Esophagus muscularis mucosa (tissue), 4 donors: ENCODE results near the gene RASGRF2. TPM values are rescaled to one million over a fixed set of nuclear protein-coding genes. Genes with fewer than 3 reads are reported as not detected.

ENCODE experiments used
- DNase-seq: peaks from one replicate; pipeline ENCODE4 v3.0.0-alpha.2; 2017; ENCODE audit errors: extremely low spot score
- H3K27ac ChIP-seq, 4 donors: fragments of 200-600 bp; sonication (generic); replicated peaks in 1 of 4; 1 replicate in 3 of 4; 2 replicates in 1 of 4; pipeline ENCODE4 v1.5.1; 2016 to 2019; ENCODE audit warnings: mild to moderate bottlenecking in 1 of 4
- H3K27me3 ChIP-seq, 4 donors: fragments of 200-600 bp; sonication (generic); one replicate each; pipeline versions ENCODE4 v1.5.1 to v1.6.0; 2016 to 2019
- H3K36me3 ChIP-seq, 4 donors: fragments of 200-600 bp; sonication (generic); one replicate each; pipeline ENCODE4 v1.5.1; 2016 to 2019
- H3K4me1 ChIP-seq, 4 donors: fragments of 200-600 bp; sonication (generic); one replicate each; pipeline ENCODE4 v1.5.1; 2016 to 2019
- H3K4me3 ChIP-seq, 4 donors: fragments of 200-600 bp; sonication (generic); 1 replicate in 2 of 4; 2 replicates in 2 of 4; pipeline ENCODE4 v1.5.1; 2016 to 2019; ENCODE audit warnings: mild to moderate bottlenecking in 4 of 4, moderate library complexity in 1 of 4
- H3K9me3 ChIP-seq, 4 donors: fragments of 200-600 bp; sonication (generic); 1 replicate in 3 of 4; 2 replicates in 1 of 4; pipeline ENCODE4 v1.5.1; 2016 to 2019
- CTCF ChIP-seq, 3 experiments: fragments of 200-600 bp in 2 of 3; fragments of 450-650 bp in 1 of 3; sonication (generic) in 2 of 3; IDR thresholded peaks; one replicate each; pipeline ENCODE4 v1.5.1; 2017 to 2019; ENCODE audit warnings: antibody characterized with exemption in 3 of 3, mild to moderate bottlenecking in 2 of 3, moderate library complexity in 1 of 3
- EP300 ChIP-seq: sonication (generic); formaldehyde crosslinking; IDR thresholded peaks from one replicate; pipeline ENCODE4 v1.6.1; 2017; ENCODE audit warnings: antibody characterized with exemption
- POLR2A ChIP-seq: fragments of 450-650 bp; IDR thresholded peaks from one replicate; pipeline ENCODE4 v1.6.1; 2017; ENCODE audit warnings: antibody characterized with exemption, moderate library complexity, mild to moderate bottlenecking, low read depth
- POLR2AphosphoS5 ChIP-seq, 2 donors: sonication (generic); formaldehyde crosslinking; IDR thresholded peaks; one replicate each; pipeline ENCODE4 v1.6.1; 2017; ENCODE audit warnings: antibody characterized with exemption in 2 of 2
- WGBS: methylation state at CpG from one replicate; pipeline ENCODE4 v1.1.5; 2018; 5-methylcytosine and 5-hydroxymethylcytosine counted together
- intact Hi-C: fragments of 100-400 bp; cut with DNase I; formaldehyde crosslinking; loops from one replicate; pipeline ENCODE4 v1.15.1; 2023
- total RNA-seq, 4 donors: library from RNA; depleted of rRNA; stranded (reverse); fragments of >200 nt; gene quantifications; one replicate each; pipeline versions ENCODE4 v1.1.0 to v1.2.1, GENCODE V29; 2016

Gene RASGRF2
- total RNA-seq, 4 donors from 2014 or later, result 4.2 to 7.6 (median 5.9) TPM

GRCh38 chr5:81187885-81188284, 227.7 kb downstream of the RASGRF2 start:
- 27% methylated on average over 6 of the region's 6 CpGs for WGBS
- H3K4me3 ChIP-seq, result no peak overlapping the region
- intact Hi-C loops, result no loop called here
- H3K27ac ChIP-seq, result no peak overlapping the region
- H3K4me1 ChIP-seq, result no peaks in the 10 kb centered on the region
- no peak for DNase-seq
- no peaks in the 10 kb centered on the region for H3K9me3 ChIP-seq
- TF ChIP-seq CTCF (IDR thresholded peaks at IDR 0.05) (no peak), POLR2AphosphoS5 (IDR thresholded peaks at IDR 0.05) (no peak), EP300 (no peak), POLR2A (no peak)
- peaks cover 0 to 9% (median 0%) of the 10 kb centered on the region in 4 donors for H3K27me3 ChIP-seq
- H3K36me3 ChIP-seq, result no peaks in the 10 kb centered on the region

- no peaks in the 10 kb centered on the region for H3K4me1 ChIP-seq
- H3K27me3 ChIP-seq, result peaks cover 0 to 9% (median 0%) of the 10 kb centered on the region in 4 donors
- 51% methylated on average over 5 of the region's 6 CpGs for WGBS
- H3K27ac ChIP-seq, result no peak overlapping the region
- intact Hi-C loops, result no loop called here
- no peak overlapping the region for H3K4me3 ChIP-seq
- TF ChIP-seq EP300 (no peak), POLR2A (no peak), CTCF (IDR thresholded peaks at IDR 0.05) (no peak), POLR2AphosphoS5 (IDR thresholded peaks at IDR 0.05) (no peak)
- H3K36me3 ChIP-seq, result no peaks in the 10 kb centered on the region
- no peak for DNase-seq
- no peaks in the 10 kb centered on the region for H3K9me3 ChIP-seq
Observed at GRCh38 chr5:81188962-81189361, 228.8 kb downstream of the RASGRF2 start.

GRCh38 chr5:81189875-81190498, 229.8 kb downstream of the RASGRF2 start:
- Histone ChIP-seq H3K36me3 (no peaks in the 10 kb centered on the region), H3K9me3 (no peaks in the 10 kb centered on the region), H3K4me1 (peaks cover 0 to 4% (median 3%) of the 10 kb centered on the region in 4 donors), H3K27ac (no peak overlapping the region), H3K4me3 (no peak overlapping the region), H3K27me3 (peaks cover 0 to 9% (median 0%) of the 10 kb centered on the region in 4 donors)
- TF ChIP-seq EP300 (no peak), CTCF (IDR thresholded peaks at IDR 0.05) (no peak), POLR2A (no peak), POLR2AphosphoS5 (IDR thresholded peaks at IDR 0.05) (no peak)
- intact Hi-C loops, result no loop called here
- 82% methylated on average over 14 of the region's 14 CpGs for WGBS
- no peak for DNase-seq

- Histone ChIP-seq H3K27me3 (peaks cover 0 to 14% (median 0%) of the 10 kb centered on the region in 4 donors), H3K27ac (no peak overlapping the region), H3K4me1 (peaks cover 2 to 13% (median 10%) of the 10 kb centered on the region in 4 donors), H3K36me3 (no peaks in the 10 kb centered on the region), H3K9me3 (no peaks in the 10 kb centered on the region), H3K4me3 (no peak overlapping the region)
- intact Hi-C loops, result no loop called here
- 82% methylated on average over 9 of the region's 9 CpGs for WGBS
- TF ChIP-seq POLR2AphosphoS5 (IDR thresholded peaks at IDR 0.05) (no peak), EP300 (no peak), CTCF (IDR thresholded peaks at IDR 0.05) (no peak), POLR2A (no peak)
- no peak for DNase-seq
Observed at GRCh38 chr5:81191726-81192372, 231.7 kb downstream of the RASGRF2 start.
